ENCODE data around the gene MSL2. TPM values are rescaled to one million over a fixed set of nuclear protein-coding genes. Genes with fewer than 3 reads are reported as not detected.
A peak's percentile ranks its signal among the peaks of the same experiment; 100 is the strongest.
"Not testable (repeated sequence)": the region's sequence is repeated elsewhere in the genome, so short reads cannot be mapped to it uniquely, and the experiment has no call there.

Gene MSL2
- polyA plus RNA-seq, 1 donor (not counting 4 experiments of a cell fraction or from before 2014, with no cell fraction given) = 9.5 TPM

DNA sequence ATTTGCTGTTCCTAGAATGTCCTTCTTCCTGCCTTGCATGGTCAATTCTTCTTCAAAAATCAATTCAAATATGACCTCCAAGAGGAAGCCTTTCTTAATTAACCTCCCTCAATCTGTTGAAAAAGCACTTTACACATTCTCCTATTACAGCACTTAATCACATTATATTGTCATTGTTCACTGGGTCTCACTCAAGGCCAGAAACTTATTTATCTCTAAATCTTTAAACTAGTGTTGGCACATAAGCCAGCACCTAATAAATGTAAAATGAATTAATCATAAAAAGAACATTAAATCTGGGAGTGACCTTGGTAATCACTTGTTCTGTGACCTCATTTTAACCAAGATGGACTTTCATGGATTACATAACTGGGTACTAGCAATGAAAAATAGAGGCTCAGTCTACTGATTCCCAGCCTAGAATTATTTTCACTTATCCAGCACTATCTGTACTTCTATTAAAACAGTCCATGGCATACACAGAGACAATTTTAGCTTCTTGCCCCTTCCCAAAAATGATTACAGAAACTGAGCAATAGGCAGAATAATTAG, 22.1 kb downstream of the MSL2 start:
- TF ChIP-seq, protein P1, sequence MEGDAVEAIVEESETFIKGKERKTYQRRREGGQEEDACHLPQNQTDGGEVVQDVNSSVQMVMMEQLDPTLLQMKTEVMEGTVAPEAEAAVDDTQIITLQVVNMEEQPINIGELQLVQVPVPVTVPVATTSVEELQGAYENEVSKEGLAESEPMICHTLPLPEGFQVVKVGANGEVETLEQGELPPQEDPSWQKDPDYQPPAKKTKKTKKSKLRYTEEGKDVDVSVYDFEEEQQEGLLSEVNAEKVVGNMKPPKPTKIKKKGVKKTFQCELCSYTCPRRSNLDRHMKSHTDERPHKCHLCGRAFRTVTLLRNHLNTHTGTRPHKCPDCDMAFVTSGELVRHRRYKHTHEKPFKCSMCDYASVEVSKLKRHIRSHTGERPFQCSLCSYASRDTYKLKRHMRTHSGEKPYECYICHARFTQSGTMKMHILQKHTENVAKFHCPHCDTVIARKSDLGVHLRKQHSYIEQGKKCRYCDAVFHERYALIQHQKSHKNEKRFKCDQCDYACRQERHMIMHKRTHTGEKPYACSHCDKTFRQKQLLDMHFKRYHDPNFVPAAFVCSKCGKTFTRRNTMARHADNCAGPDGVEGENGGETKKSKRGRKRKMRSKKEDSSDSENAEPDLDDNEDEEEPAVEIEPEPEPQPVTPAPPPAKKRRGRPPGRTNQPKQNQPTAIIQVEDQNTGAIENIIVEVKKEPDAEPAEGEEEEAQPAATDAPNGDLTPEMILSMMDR (optimal IDR thresholded peaks at IDR 0.05 in 1 of 3, IDR thresholded peaks at IDR 0.05 in 1 of 3, conservative IDR thresholded peaks at IDR 0.05 in 1 of 3; ENCODE audit: extremely low read depth in 1 of 3, insufficient read depth in 2 of 3, low read length in 3 of 3) = no peak
- Histone ChIP-seq H2AFZ (ENCODE audit: control insufficient read depth, low read length) (no peak overlapping the region), H3K27ac (ENCODE audit: control insufficient read depth, insufficient read depth, low read length) (peak overlapping the region; percentile 23), H3K27me3 (ENCODE audit: control insufficient read depth, extremely low read depth, insufficient read depth, low read length) (no peaks in the 10 kb centered on the region), H3K9ac (ENCODE audit: control insufficient read depth, extremely low read depth, insufficient read depth, low read length) (no peak overlapping the region), H4K20me1 (ENCODE audit: control insufficient read depth, extremely low read depth, insufficient read depth, low read length) (no peaks in the 10 kb centered on the region), H3K4me1 (ENCODE audit: control insufficient read depth, extremely low read depth, insufficient read depth, low read length) (peaks cover 33% of the 10 kb centered on the region), H3K4me2 (ENCODE audit: control insufficient read depth, extremely low read depth, insufficient read depth, low read depth, low read length) (peak overlapping the region; percentile 14), H3K79me2 (ENCODE audit: control insufficient read depth, insufficient read depth, low read length) (peaks cover 91% of the 10 kb centered on the region), H3K9me1 (ENCODE audit: control insufficient read depth, extremely low read depth, insufficient read depth, low read length) (no peaks in the 10 kb centered on the region), H3K9me3 (ENCODE audit: control insufficient read depth, low read depth, low read length) (no peaks in the 10 kb centered on the region), H3K36me3 (ENCODE audit: control insufficient read depth in 2 of 2, extremely low read depth in 1 of 2, insufficient read depth in 2 of 2, low read length in 2 of 2) (no peaks in the 10 kb centered on the region), H3K4me3 (ENCODE audit: control insufficient read depth in 2 of 3, extremely low read depth in 1 of 3, insufficient read depth in 2 of 3, low read depth in 1 of 3, low read length in 3 of 3) (no peak overlapping the region)
- no peak for DNase-seq (ENCODE audit: low read depth, low spot score)
- no peak for FAIRE-seq
- dilution Hi-C loops (cut with MboI; ENCODE audit: extremely low pct_ligation_motif_present, low sequenced_read_pairs) = no loop called here

DNA sequence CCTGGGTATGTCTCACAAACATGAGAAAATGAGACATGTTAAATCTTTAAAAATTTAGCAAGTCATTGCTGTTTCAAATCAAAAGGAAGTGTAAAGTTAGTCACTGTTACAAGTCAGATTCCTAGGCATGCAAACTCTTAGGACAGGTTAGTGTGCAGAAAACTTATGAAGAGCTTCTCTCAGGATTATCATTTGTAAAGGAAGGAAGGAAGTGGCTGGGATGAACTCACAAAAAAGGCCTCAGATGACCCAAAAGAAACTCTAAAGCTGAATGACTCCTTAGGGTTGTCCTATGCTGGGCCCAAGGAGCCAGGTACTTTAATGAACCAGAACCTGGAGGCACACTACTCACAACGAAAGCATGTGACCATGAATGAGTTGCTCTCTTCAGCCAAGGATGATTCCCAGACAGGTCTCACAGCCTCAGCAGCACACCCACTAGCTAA, 25.0 kb downstream of the MSL2 start:
- H3K4me3 ChIP-seq (ENCODE audit: control insufficient read depth in 2 of 3, extremely low read depth in 1 of 3, insufficient read depth in 2 of 3, low read depth in 1 of 3, low read length in 3 of 3) = no peak overlapping the region
- H2AFZ ChIP-seq (ENCODE audit: control insufficient read depth, low read length) = no peak overlapping the region
- H3K27me3 ChIP-seq (ENCODE audit: control insufficient read depth, extremely low read depth, insufficient read depth, low read length) = no peaks in the 10 kb centered on the region
- H3K4me1 ChIP-seq (ENCODE audit: control insufficient read depth, extremely low read depth, insufficient read depth, low read length) = peaks cover 43% of the 10 kb centered on the region
- DNase-seq (ENCODE audit: low read depth, low spot score) = peak; percentile 56
- H3K9me3 ChIP-seq (ENCODE audit: control insufficient read depth, low read depth, low read length) = no peaks in the 10 kb centered on the region
- H3K4me2 ChIP-seq (ENCODE audit: control insufficient read depth, extremely low read depth, insufficient read depth, low read depth, low read length) = peak overlapping the region; percentile 87
- TF ChIP-seq, protein P1 (optimal IDR thresholded peaks at IDR 0.05 in 1 of 3, IDR thresholded peaks at IDR 0.05 in 1 of 3, conservative IDR thresholded peaks at IDR 0.05 in 1 of 3; ENCODE audit: extremely low read depth in 1 of 3, insufficient read depth in 2 of 3, low read length in 3 of 3) = no peak
- TF ChIP-seq EZH2 (IDR thresholded peaks at IDR 0.05; ENCODE audit: low read length) = no peak
- no peaks in the 10 kb centered on the region for H3K9me1 ChIP-seq (ENCODE audit: control insufficient read depth, extremely low read depth, insufficient read depth, low read length)
- no peaks in the 10 kb centered on the region for H3K36me3 ChIP-seq (ENCODE audit: control insufficient read depth in 2 of 2, extremely low read depth in 1 of 2, insufficient read depth in 2 of 2, low read length in 2 of 2)
- peak overlapping the region; percentile 96 for H3K27ac ChIP-seq (ENCODE audit: control insufficient read depth, insufficient read depth, low read length)
- H3K9ac ChIP-seq (ENCODE audit: control insufficient read depth, extremely low read depth, insufficient read depth, low read length) = peak overlapping the region; percentile 61
- dilution Hi-C loops (cut with MboI; ENCODE audit: extremely low pct_ligation_motif_present, low sequenced_read_pairs) = no loop called here
- peaks cover 91% of the 10 kb centered on the region for H3K79me2 ChIP-seq (ENCODE audit: control insufficient read depth, insufficient read depth, low read length)
- FAIRE-seq = peak; percentile 85
- no peaks in the 10 kb centered on the region for H4K20me1 ChIP-seq (ENCODE audit: control insufficient read depth, extremely low read depth, insufficient read depth, low read length)

DNA sequence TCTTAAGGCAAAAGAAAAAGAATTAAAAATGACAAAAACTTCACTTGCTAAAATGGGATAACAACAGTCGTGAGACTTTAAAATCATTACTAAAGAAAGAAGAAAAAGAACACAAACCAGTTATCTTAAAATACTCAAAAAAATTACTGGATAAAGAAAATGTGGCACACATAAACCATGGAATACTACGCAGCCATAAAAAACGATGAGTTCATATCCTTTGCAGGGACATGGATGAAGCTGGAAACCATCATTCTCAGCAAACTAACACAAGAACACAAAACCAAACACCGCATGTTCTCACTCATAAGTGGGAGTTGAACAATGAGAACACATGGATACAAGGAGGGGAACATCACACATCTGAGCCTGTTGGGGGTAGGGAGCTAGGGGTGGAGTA, 27.9 kb downstream of the MSL2 start:
- H3K27me3 ChIP-seq (ENCODE audit: control insufficient read depth, extremely low read depth, insufficient read depth, low read length); H3K36me3 ChIP-seq (ENCODE audit: control insufficient read depth in 2 of 2, extremely low read depth in 1 of 2, insufficient read depth in 2 of 2, low read length in 2 of 2); dilution Hi-C loops (cut with MboI; ENCODE audit: extremely low pct_ligation_motif_present, low sequenced_read_pairs); FAIRE-seq; H2AFZ ChIP-seq (ENCODE audit: control insufficient read depth, low read length); H3K4me2 ChIP-seq (ENCODE audit: control insufficient read depth, extremely low read depth, insufficient read depth, low read depth, low read length); H3K9ac ChIP-seq (ENCODE audit: control insufficient read depth, extremely low read depth, insufficient read depth, low read length); H3K9me3 ChIP-seq (ENCODE audit: control insufficient read depth, low read depth, low read length); H3K4me3 ChIP-seq (ENCODE audit: control insufficient read depth in 2 of 3, extremely low read depth in 1 of 3, insufficient read depth in 2 of 3, low read depth in 1 of 3, low read length in 3 of 3); DNase-seq (ENCODE audit: low read depth, low spot score); H4K20me1 ChIP-seq (ENCODE audit: control insufficient read depth, extremely low read depth, insufficient read depth, low read length); H3K27ac ChIP-seq (ENCODE audit: control insufficient read depth, insufficient read depth, low read length); H3K9me1 ChIP-seq (ENCODE audit: control insufficient read depth, extremely low read depth, insufficient read depth, low read length): not testable (repeated sequence)
- Histone ChIP-seq H3K4me1 (ENCODE audit: control insufficient read depth, extremely low read depth, insufficient read depth, low read length) (peaks cover 35% of the 10 kb centered on the region), H3K79me2 (ENCODE audit: control insufficient read depth, insufficient read depth, low read length) (peaks cover 91% of the 10 kb centered on the region)

All from keratinocyte (primary cell).